OCI-LY3 (cell line): ENCODE results near the gene HOPX.

Experiments
- H2AFZ ChIP-seq: fragments of 200-600, 300-600 bp; shearing (Covaris generic); 2 replicates; pipeline ENCODE4 v1.6.0; 2014; ENCODE audit warnings: antibody characterized with exemption, low read depth, low read length
- H3K27ac ChIP-seq: fragments of 200-600, 300-600 bp; sonication (generic); 2 replicates; pipeline ENCODE4 v1.5.1; 2014; ENCODE audit warnings: mild to moderate bottlenecking, low read length, moderate library complexity, mixed read lengths
- H3K27me3 ChIP-seq: fragments of 200-600, 300-600 bp; sonication (generic); 2 replicates; pipeline ENCODE4 v1.6.1; 2014; ENCODE audit warnings: low read depth, low read length, mixed read lengths
- H3K36me3 ChIP-seq: fragments of 200-600, 300-600 bp; sonication (generic); replicated peaks from 2 replicates; pipeline ENCODE3; 2014; ENCODE audit warnings: low read depth, low read length, mixed read lengths
- H3K4me1 ChIP-seq: fragments of 300-600, 200-600 bp; sonication (generic); 2 replicates; pipeline ENCODE4 v1.6.1; 2014; ENCODE audit warnings: low read length, mixed read lengths
- H3K4me2 ChIP-seq: fragments of 200-600, 300-600 bp; sonication (generic); 2 replicates; pipeline ENCODE4 v1.6.1; 2014; ENCODE audit warnings: low read length, mixed read lengths
- H3K4me3 ChIP-seq: fragments of 300-600, 200-600 bp; sonication (generic); 2 replicates; pipeline ENCODE4 v1.5.1; 2014; ENCODE audit warnings: antibody characterized with exemption, mild to moderate bottlenecking, low read length, moderate library complexity
- H3K79me2 ChIP-seq: fragments of 300-600, 200-600 bp; shearing (Covaris generic); 2 replicates; pipeline ENCODE4 v1.6.1; 2014; ENCODE audit warnings: mild to moderate bottlenecking, low read length, mixed read lengths
- H3K9ac ChIP-seq: fragments of 300-600, 200-600 bp; shearing (Covaris generic); 2 replicates; pipeline ENCODE4 v1.6.0; 2014; ENCODE audit warnings: mild to moderate bottlenecking, low read length, moderate library complexity
- H3K9me3 ChIP-seq: fragments of 200-600, 300-600 bp; shearing (Covaris generic); 2 replicates; pipeline ENCODE4 v1.6.1; 2014; ENCODE audit warnings: low read length, mixed read lengths; ENCODE audit not compliant: insufficient read depth
- H4K20me1 ChIP-seq: fragments of 200-600, 300-600 bp; sonication (generic); 2 replicates; pipeline ENCODE4 v1.6.1; 2016; ENCODE audit warnings: low read length, mixed read lengths; ENCODE audit not compliant: insufficient read depth
- CTCF ChIP-seq: fragments of 200-600, 300-600 bp; sonication (generic); IDR thresholded peaks from 2 replicates; pipeline ENCODE4 v1.5.1; 2014; ENCODE audit warnings: antibody characterized with exemption, low read length, low read depth
- EZH2phosphoT487 ChIP-seq: fragments of 200-600 bp; shearing (Covaris generic); IDR thresholded peaks from 2 replicates; pipeline ENCODE4 v1.6.1; 2018; ENCODE audit warnings: antibody characterized with exemption, mixed run types, low read depth

The HOPX gene

GRCh38 chr4:56655209-56655626, 25.9 kb downstream of the HOPX start:
- Histone ChIP-seq H3K27me3 (peaks cover 17% of the 10 kb centered on the region), H3K4me2 (no peak overlapping the region), H3K36me3 (no peaks in the 10 kb centered on the region), H3K9me3 (no peaks in the 10 kb centered on the region), H3K4me1 (peaks cover 5% of the 10 kb centered on the region; the same call in 1 of the 2 replicates), H2AFZ (no peak overlapping the region), H3K9ac (no peak overlapping the region), H4K20me1 (no peaks in the 10 kb centered on the region), H3K79me2 (no peaks in the 10 kb centered on the region), H3K4me3 (no peak overlapping the region), H3K27ac (no peak overlapping the region)
- no peak for TF ChIP-seq CTCF
- no peak for TF ChIP-seq EZH2phosphoT487

GRCh38 chr4:56654238-56654632, 26.9 kb downstream of the HOPX start:
- H3K9ac ChIP-seq: no peak overlapping the region
- no peaks in the 10 kb centered on the region for H3K79me2 ChIP-seq
- H3K36me3 ChIP-seq: no peaks in the 10 kb centered on the region
- peaks cover 5% of the 10 kb centered on the region; the same call in 1 of the 2 replicates for H3K4me1 ChIP-seq
- TF ChIP-seq CTCF (no peak), EZH2phosphoT487 (no peak)
- no peak overlapping the region for H3K4me3 ChIP-seq
- H3K4me2 ChIP-seq: no peak overlapping the region
- no peak overlapping the region for H2AFZ ChIP-seq
- H3K27me3 ChIP-seq: peaks cover 13% of the 10 kb centered on the region
- no peak overlapping the region for H3K27ac ChIP-seq
- no peaks in the 10 kb centered on the region for H4K20me1 ChIP-seq
- H3K9me3 ChIP-seq: no peaks in the 10 kb centered on the region

GRCh38 chr4:56653461-56654237, 27.4 kb downstream of the HOPX start:
- Histone ChIP-seq H3K36me3 (no peaks in the 10 kb centered on the region), H3K79me2 (no peaks in the 10 kb centered on the region), H3K4me2 (no peak overlapping the region), H2AFZ (no peak overlapping the region), H3K4me3 (no peak overlapping the region), H3K27me3 (peaks cover 9% of the 10 kb centered on the region), H3K9ac (no peak overlapping the region), H4K20me1 (no peaks in the 10 kb centered on the region), H3K9me3 (no peaks in the 10 kb centered on the region), H3K4me1 (peaks cover 5% of the 10 kb centered on the region; the same call in 1 of the 2 replicates), H3K27ac (no peak overlapping the region)
- TF ChIP-seq CTCF: no peak
- no peak for TF ChIP-seq EZH2phosphoT487

- Histone ChIP-seq H3K9ac (no peak overlapping the region), H3K27ac (no peak overlapping the region), H3K4me3 (no peak overlapping the region), H3K4me2 (no peak overlapping the region), H3K9me3 (no peaks in the 10 kb centered on the region), H3K27me3 (no peaks in the 10 kb centered on the region), H3K36me3 (no peaks in the 10 kb centered on the region), H3K4me1 (no peaks in the 10 kb centered on the region), H2AFZ (no peak overlapping the region), H3K79me2 (no peaks in the 10 kb centered on the region), H4K20me1 (no peaks in the 10 kb centered on the region)
- TF ChIP-seq CTCF: no peak
- TF ChIP-seq EZH2phosphoT487: no peak
These were observed 28.9 kb downstream of the HOPX start for GRCh38 chr4:56652196-56652595.
